Esophagus mucosa (tissue), 1 donor: ENCODE results near the gene GEN1. TPM values are rescaled to one million over a fixed set of nuclear protein-coding genes. Genes with fewer than 3 reads are reported as not detected.
A peak's percentile ranks its signal among the peaks of the same experiment; 100 is the strongest.

Experiments
- ATAC-seq: fragments of 200-7000 bp; cut with Tn5 transposase; one replicate; pipeline ENCODE4 v1.9.1; 2020
- total RNA-seq: library from RNA; stranded (reverse); gene quantifications from one replicate; pipeline ENCODE4 v1.2.4, GENCODE V29; 2023
- donor health status: DM: yes; HTN: yes; CAD: no.

The GEN1 gene
- total RNA-seq, 1 donor from 2014 or later: 18.1 TPM

GRCh38 chr2:17752892-17753802 is 791 bp upstream of the GEN1 start:
- peak; percentile 66 for ATAC-seq

- ATAC-seq: no peak
Observed at GRCh38 chr2:17754773-17755425, 961 bp downstream of the GEN1 start.

- ATAC-seq: no peak
Observed at GRCh38 chr2:17756668-17757067, 2.7 kb downstream of the GEN1 start.

GRCh38 chr2:17757321-17757720 is 3.4 kb downstream of the GEN1 start:
- ATAC-seq: no peak

- ATAC-seq: no peak
Observed at GRCh38 chr2:17758118-17758517, 4.2 kb downstream of the GEN1 start.

GRCh38 chr2:17759805-17760204 is 5.9 kb downstream of the GEN1 start:
- ATAC-seq: no peak

GRCh38 chr2:17762451-17762850 is 8.5 kb downstream of the GEN1 start:
- ATAC-seq: no peak

- ATAC-seq: no peak
Observed at GRCh38 chr2:17763641-17764333, 9.8 kb downstream of the GEN1 start.

- no peak for ATAC-seq
Observed at GRCh38 chr2:17765398-17765797, 11.5 kb downstream of the GEN1 start.

GRCh38 chr2:17768894-17769293 is 15.0 kb downstream of the GEN1 start:
- no peak for ATAC-seq

GRCh38 chr2:17771956-17772355 is 18.0 kb downstream of the GEN1 start:
- no peak for ATAC-seq

- no peak for ATAC-seq
Observed at GRCh38 chr2:17772532-17772931, 18.6 kb downstream of the GEN1 start.

- ATAC-seq: no peak
Observed at GRCh38 chr2:17780546-17780945, 26.6 kb downstream of the GEN1 start.

GRCh38 chr2:17781482-17781881 is 27.5 kb downstream of the GEN1 start:
- no peak for ATAC-seq

GRCh38 chr2:17786727-17787126 is 32.8 kb downstream of the GEN1 start:
- ATAC-seq: peak; percentile 70

GRCh38 chr2:17788773-17789172 is 34.8 kb downstream of the GEN1 start:
- ATAC-seq: no peak

- no peak for ATAC-seq
Observed at GRCh38 chr2:17790536-17790935, 36.6 kb downstream of the GEN1 start.

- no peak for ATAC-seq
Observed at GRCh38 chr2:17791121-17791816, 37.3 kb downstream of the GEN1 start.

GRCh38 chr2:17791817-17792130 is 37.8 kb downstream of the GEN1 start:
- ATAC-seq: no peak

- no peak for ATAC-seq
Observed at GRCh38 chr2:17792515-17792914, 38.6 kb downstream of the GEN1 start.

- ATAC-seq: no peak
Observed at GRCh38 chr2:17793296-17793695, 39.4 kb downstream of the GEN1 start.

- no peak for ATAC-seq
Observed at GRCh38 chr2:17793803-17794354, 39.9 kb downstream of the GEN1 start.

GRCh38 chr2:17795309-17795708 is 41.4 kb downstream of the GEN1 start:
- peak; percentile 88 for ATAC-seq
